Measurements from ENCODE around the gene VTA1.

- TF ChIP-seq POLR2A (IDR thresholded peaks at IDR 0.05; ENCODE audit: low read length) (peak; percentile 83), GATA1 (IDR thresholded peaks at IDR 0.05; ENCODE audit: low read depth, low read length) (no peak)
Observed at GRCh38 chr6:142146828-142147662, at the start of gene VTA1, which contains the start of gene NMBR.

All from erythroblast (primary cell).